ENCODE results near the gene MAP2K3.
A peak's percentile ranks its signal among the peaks of the same experiment; 100 is the strongest.

GRCh38 chr17:21287703-21288449 is 3.4 kb downstream of the MAP2K3 start:
- TF ChIP-seq CTCF (IDR thresholded peaks at IDR 0.05) (peak in 2 of 7 experiments; percentile 1 to 2), POLR2A (IDR thresholded peaks at IDR 0.05) (peak; percentile 52 to 87 (median 72))
